Measurements from ENCODE around the gene MYO9A.
"Not testable (repeated sequence)": the region's sequence is repeated elsewhere in the genome, so short reads cannot be mapped to it uniquely, and the experiment has no call there.

MYO9A gene

GRCh38 chr15:72139667-72140066, 21.7 kb upstream of the MYO9A start:
- DNase-seq, result no peak

GRCh38 chr15:72136170-72137051, 18.5 kb upstream of the MYO9A start:
- no peak for DNase-seq

DNA sequence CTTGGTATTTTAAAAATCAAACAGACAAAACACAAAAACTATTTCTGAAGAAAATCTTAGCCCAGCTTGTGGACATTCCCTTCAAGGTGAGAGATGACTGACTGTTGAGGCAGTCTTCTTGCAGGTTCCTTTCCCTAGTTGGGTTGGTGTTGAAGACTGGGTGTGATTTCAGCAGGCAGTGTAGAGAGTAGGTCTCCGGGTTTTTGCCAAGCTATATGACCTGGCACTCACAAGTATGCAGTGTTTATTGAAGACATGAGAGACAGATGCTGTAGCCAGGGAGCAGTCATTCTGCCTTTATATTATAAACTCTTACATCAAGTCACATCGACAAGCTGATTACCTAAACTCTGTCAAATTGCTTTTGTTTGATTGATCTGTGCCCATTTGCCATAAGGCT, 17.8 kb upstream of the MYO9A start:
- DNase-seq, result no peak

DNA sequence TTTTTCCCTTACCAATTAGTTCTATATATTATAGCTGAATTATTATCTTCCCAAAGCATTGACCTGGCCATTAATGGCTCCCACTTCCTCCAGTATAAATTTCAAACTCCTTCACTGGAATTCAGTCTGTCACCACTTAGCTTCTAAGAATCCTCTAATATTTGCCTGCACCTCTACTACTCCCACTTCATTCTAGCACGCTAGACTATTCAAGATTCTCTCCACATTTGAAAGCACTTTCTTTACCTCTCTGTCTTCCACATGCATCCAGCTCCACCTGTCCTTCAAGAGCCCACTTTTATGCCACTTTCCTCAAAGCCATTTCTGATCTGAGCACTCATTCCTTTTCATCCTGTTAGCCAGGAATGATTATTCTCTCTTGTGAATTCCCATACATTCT, 15.3 kb upstream of the MYO9A start:
- DNase-seq, result no peak

- DNase-seq, result no peak
Measured at GRCh38 chr15:72131922-72132321, 14.0 kb upstream of the MYO9A start.

DNA sequence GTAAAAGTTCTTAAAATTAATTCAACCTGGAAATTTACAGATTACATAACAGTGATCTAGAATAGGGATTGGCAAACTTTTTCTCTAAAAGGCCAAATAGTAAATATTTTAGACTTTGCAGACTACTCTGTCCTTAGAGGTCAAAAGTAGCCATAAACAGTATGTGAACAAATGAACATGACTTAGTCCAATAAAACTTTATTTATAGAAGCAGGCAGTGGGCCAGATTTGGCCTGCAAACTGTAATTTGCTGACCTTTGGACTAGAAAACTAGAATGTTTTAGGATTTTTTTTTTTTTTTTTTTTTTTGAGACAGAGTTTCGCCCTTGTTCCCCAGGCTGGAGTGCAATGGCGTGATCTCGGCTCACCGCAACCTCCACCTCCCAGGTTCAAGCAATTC, 12.3 kb upstream of the MYO9A start:
- no peak for DNase-seq

GRCh38 chr15:72128359-72128758, 10.4 kb upstream of the MYO9A start:
- no peak for DNase-seq

- DNase-seq, result no peak
Measured at GRCh38 chr15:72127724-72128322, 9.9 kb upstream of the MYO9A start.

GRCh38 chr15:72124218-72124617, 6.3 kb upstream of the MYO9A start:
- DNase-seq, result no peak

DNA sequence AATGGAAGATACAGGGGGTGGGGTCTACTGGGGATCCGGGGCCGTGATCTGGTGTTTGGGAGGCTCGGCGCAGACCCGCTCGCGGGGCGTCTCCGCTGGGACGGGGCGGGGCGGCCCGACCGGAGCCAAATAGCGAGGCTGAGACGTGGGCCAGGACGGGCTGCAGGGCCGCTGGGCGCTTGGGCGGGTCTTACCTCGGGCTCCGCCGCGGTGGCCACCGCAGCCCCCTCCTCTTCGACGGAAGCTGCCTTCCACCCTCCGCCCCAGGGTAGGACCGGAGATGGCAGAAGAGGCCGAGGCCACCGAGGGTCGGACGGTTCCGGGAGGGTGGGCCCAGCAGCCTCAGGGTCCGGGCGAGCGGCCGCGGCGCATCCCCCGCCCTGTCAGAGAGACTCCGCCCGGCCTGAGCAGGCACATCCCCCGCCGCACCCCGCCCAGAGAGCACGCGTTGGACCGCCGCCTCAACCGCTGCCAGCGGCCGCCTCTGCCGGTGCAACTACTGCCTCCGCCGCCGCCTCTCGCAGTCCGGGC, 399 bp downstream of the MYO9A start:
- DNase-seq, result no peak

- no peak for DNase-seq
Measured at GRCh38 chr15:72116731-72117485, 1.0 kb downstream of the MYO9A start.

- no peak for DNase-seq
Measured at GRCh38 chr15:72113347-72114031, 4.5 kb downstream of the MYO9A start.

- DNase-seq, result no peak
Measured at GRCh38 chr15:72112805-72113204, 5.1 kb downstream of the MYO9A start.

GRCh38 chr15:72112116-72112515, 5.8 kb downstream of the MYO9A start:
- no peak for DNase-seq

DNA sequence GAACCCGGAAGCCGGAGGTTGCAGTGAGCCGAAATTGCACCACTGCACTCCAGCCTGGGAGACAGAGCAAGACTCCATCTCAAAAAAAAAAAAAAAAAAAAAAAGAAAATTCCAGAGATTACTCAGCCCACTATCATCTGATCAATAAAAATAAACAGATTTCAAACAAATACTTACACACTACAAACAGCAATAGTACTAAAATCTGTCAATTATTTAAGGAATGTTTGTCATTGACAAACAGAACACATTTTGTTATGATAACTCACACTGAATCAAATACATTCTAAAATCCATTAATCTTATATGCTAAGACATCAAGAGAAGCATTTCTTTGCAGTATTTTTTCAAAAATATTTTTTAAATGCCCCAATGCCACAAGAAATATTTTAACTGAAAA, 7.6 kb downstream of the MYO9A start:
- DNase-seq, result no peak

GRCh38 chr15:72106068-72106467, 11.9 kb downstream of the MYO9A start:
- DNase-seq, result no peak

- no peak for DNase-seq
Measured at GRCh38 chr15:72105111-72105510, 12.8 kb downstream of the MYO9A start.

GRCh38 chr15:72100551-72100950, 17.4 kb downstream of the MYO9A start:
- DNase-seq, result not testable (repeated sequence)

DNA sequence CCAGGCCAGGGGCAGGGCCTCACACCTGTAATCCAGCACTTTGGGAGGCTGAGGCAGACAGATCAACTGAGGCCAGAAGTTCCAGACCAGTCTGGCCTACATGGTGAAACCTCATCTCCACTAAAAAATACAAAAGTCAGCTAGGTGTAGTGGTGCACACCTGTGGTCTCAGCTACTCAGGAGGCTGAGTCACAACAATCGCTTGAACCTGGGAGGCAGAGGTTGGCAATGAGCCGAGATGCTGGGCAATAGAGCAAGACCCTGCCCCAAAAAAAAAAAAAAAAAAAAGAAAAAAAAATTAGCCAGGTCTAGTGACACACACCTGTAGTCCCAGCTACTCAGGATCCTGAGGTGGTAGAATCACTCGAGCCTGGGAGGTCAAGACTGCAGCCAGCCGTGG, 18.8 kb downstream of the MYO9A start:
- DNase-seq, result no peak

DNA sequence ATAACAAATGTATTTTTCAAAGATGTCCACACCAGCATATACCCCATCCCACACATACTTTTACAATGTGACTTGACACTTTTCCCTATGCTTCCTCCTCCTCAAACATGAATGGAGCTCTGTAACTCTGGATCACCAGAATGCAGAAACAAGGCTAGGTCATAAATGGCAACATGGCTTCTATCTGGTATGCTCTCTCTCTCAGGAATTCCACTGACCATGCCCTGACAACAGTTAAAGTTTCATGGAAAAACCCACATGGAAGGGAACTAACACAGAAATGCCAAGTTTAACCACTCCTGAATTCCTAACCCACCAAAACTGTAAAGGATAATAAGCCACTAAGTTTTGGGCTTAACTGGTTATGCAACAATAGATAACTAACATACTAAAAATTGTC, 19.9 kb downstream of the MYO9A start:
- no peak for DNase-seq

DNA sequence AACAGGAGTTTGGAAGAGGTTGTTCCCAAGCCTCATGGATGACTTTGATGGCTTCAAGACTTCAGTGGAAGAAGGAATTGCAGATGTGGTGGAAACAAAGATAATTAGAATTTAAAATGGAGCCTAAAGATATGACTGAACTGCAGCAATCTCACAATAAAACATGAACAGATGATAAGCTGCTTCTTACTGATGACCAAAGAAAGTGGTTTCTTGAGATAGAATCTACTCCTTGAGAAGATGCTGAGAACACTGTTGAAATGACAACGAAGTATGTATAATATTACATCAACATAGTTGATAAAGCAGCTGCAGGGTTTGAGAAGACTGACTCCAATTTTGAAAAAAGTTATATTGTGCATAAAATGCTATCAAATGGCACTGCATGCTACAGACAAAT, 21.2 kb downstream of the MYO9A start:
- no peak for DNase-seq

DNA sequence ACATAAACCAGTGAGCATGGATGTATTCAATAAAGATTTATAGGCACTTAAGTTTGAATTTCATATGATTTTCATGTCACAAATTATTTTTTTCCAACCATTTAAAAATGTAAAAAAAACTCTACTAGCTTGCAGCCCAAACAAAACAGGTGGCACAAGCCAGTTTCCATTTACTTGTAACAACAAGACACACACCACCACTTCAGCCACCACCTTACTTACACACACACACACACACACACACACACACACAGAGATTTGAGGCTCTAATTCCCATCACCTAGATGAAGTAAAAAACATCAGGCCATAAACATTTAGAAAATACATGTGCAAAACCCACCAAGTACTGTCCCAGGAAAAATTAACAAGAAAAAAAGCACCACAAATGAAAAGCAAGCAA, 25.3 kb downstream of the MYO9A start:
- DNase-seq, result no peak

- DNase-seq, result no peak
Measured at GRCh38 chr15:72092006-72092405, 25.9 kb downstream of the MYO9A start.
